Heart left ventricle (tissue), 13 donors: ENCODE data around the gene TTC34.

Experiments
- CTCF ChIP-seq, 12 donors: fragments of 200-600 bp; sonication (generic) in 4 of 12; IDR thresholded peaks; one replicate each; pipeline versions ENCODE4 v1.5.0 to v1.8.0; 2018 to 2022; ENCODE audit warnings: antibody characterized with exemption in 12 of 12, mild to moderate bottlenecking in 5 of 12
- POLR2A ChIP-seq, 2 donors: fragments of 450-650 bp; IDR thresholded peaks; one replicate each; pipeline ENCODE4 v1.6.1; 2017; ENCODE audit warnings: antibody characterized with exemption in 2 of 2, mild to moderate bottlenecking in 2 of 2, moderate library complexity in 2 of 2
- donor health status: ischemic (EF 13 %, LVEDD 7.1; RV severe dilation, severe dysfunction).
- donor health status: DM: no; HTN: yes; CAD: no.
- donor health status: DM: no; HTN: no; CAD: no.
- donor health status: ischemic (EF 25% LVEDD 6.9; RV normal size, moderate dysfunction).
- donor health status: ischemic (EF 25% LVEDD 5.7; RV mildly dilated, moderate dysfunction).
- donor health status: ischemic (EF 35%, LVEDD 5.7; RV mildly dilated, moderate dysfunction).
- donor health status: nonischemic (EF 11% LVEDD 7.7; RV severe dilation, severe dysfunction).
- donor health status: DM: yes; HTN: yes; CAD: no.
- donor health status: PGD.
- donor health status: ischemic (EF 29% LVEDD 5.4; RV normal size, mild dysfunction).
- donor health status: nonischemic (EF 23%, LVEDD 6.1; RV moderate dilation, normal function).

- TF ChIP-seq CTCF (IDR thresholded peaks at IDR 0.05) (no peak), POLR2A (IDR thresholded peaks at IDR 0.05) (no peak)
Observed at GRCh38 chr1:2638466-2639115, 162.9 kb downstream of the TTC34 start.
